GM13976 (cell line): ENCODE data around the gene ARFRP1.

Experiments used
- DNase-seq: peaks from one replicate; pipeline ENCODE4 v3.0.0; 2012; ENCODE audit warnings: low spot score
- CTCF ChIP-seq: IDR thresholded peaks from 2 replicates; pipeline ENCODE4 v1.5.1; 2012; ENCODE audit warnings: borderline replicate concordance, mild to moderate bottlenecking; ENCODE audit not compliant: insufficient read depth; ENCODE audit errors: extremely low read depth, missing control alignments, control extremely low read depth
- in situ Hi-C: fragments of 300-500 bp; cut with MboI; formaldehyde crosslinking; loops from one replicate; pipeline ENCODE4 v1.12.0; 2022; ENCODE audit warnings: low sequenced_read_pairs, mixed read lengths, inconsistent platforms; ENCODE audit not compliant: unreplicated experiment

Gene ARFRP1

GRCh38 chr20:63747622-63748069, 39.9 kb upstream of the ARFRP1 start:
- DNase-seq: peak; percentile 37
- in situ Hi-C loops: no loop called here
- no peak for TF ChIP-seq CTCF

- TF ChIP-seq CTCF: no peak
- in situ Hi-C loops: no loop called here
- peak; percentile 18 for DNase-seq
These were observed 39.1 kb upstream of the ARFRP1 start for GRCh38 chr20:63746751-63747315.

- in situ Hi-C loops: no loop called here
- peak; percentile 25 for DNase-seq
- TF ChIP-seq CTCF: no peak
These were observed 38.4 kb upstream of the ARFRP1 start for GRCh38 chr20:63745961-63746731.

GRCh38 chr20:63745424-63745805, 37.6 kb upstream of the ARFRP1 start:
- peak; percentile 27 for DNase-seq
- TF ChIP-seq CTCF: no peak
- in situ Hi-C loops: no loop called here

- no peak for TF ChIP-seq CTCF
- DNase-seq: peak; percentile 24
- in situ Hi-C loops: no loop called here
These were observed 37.0 kb upstream of the ARFRP1 start for GRCh38 chr20:63744574-63745423.

- in situ Hi-C loops: no loop called here
- DNase-seq: no peak
- no peak for TF ChIP-seq CTCF
These were observed 36.4 kb upstream of the ARFRP1 start for GRCh38 chr20:63744158-63744557.
